Left cardiac atrium (tissue), 4 donors: ENCODE measurements around the gene ANKZF1. TPM values are rescaled to one million over a fixed set of nuclear protein-coding genes. Genes with fewer than 3 reads are reported as not detected.
"Not testable (repeated sequence)": the region's sequence is repeated elsewhere in the genome, so short reads cannot be mapped to it uniquely, and the experiment has no call there.

Experiments used
- ATAC-seq, 2 donors: fragments of 200-7000 bp; cut with Tn5 transposase; one replicate each; pipeline ENCODE4 v1.9.1; 2020; ENCODE audit warnings: mild to moderate bottlenecking in 2 of 2, moderate library complexity in 2 of 2
- DNase-seq: peaks from one replicate; pipeline ENCODE4 v3.0.0-alpha.2; 2020
- intact Hi-C, 2 donors: fragments of 100-400 bp; cut with DNase I; formaldehyde crosslinking; loops; one replicate each; pipeline versions ENCODE4 v1.14.1 to v1.15.1; 2022 to 2023
- total RNA-seq, 2 donors: library from RNA; stranded (reverse); fragmentation: NEBNext Ultra II Directional; extraction: Animal tissue kit (Norgen Biotek cat#: 25700); gene quantifications; one replicate each; pipeline ENCODE4 v1.2.1, GENCODE V29; 2021
- donor health status: DM: no; HTN: yes; CAD: no.
- donor health status: DM: no; HTN: yes; CAD: no; lungs with severe emphysema.
- donor health status: DM: yes; HTN: yes; CAD: no.
- donor health status: Dilated cardiomyopathy.

Gene ANKZF1
- total RNA-seq, 2 donors from 2014 or later: 16.0 to 20.3 TPM

- intact Hi-C loops: loop anchor here in 1 of 2 donors (10.0 kb wide), 1 partner anchor 46 kb away; no protein-coding TSS in a partner anchor
- no peak for DNase-seq
- ATAC-seq: no peak
These were observed 19.2 kb downstream of the ANKZF1 start for GRCh38 chr2:219248845-219249202.

GRCh38 chr2:219249203-219249980 is 19.8 kb downstream of the ANKZF1 start:
- intact Hi-C loops: loop anchor here in 1 of 2 donors (10.0 kb wide), 1 partner anchor 45 kb away; no protein-coding TSS in a partner anchor
- DNase-seq: peak; percentile 64
- peak; percentile 4 to 21 for ATAC-seq

GRCh38 chr2:219250049-219250781 is 20.6 kb downstream of the ANKZF1 start:
- DNase-seq: no peak
- no peak for ATAC-seq
- intact Hi-C loops: no loop called here

- no peak for DNase-seq
- intact Hi-C loops: no loop called here
- ATAC-seq: no peak
These were observed 22.1 kb downstream of the ANKZF1 start for GRCh38 chr2:219251656-219252055.

GRCh38 chr2:219252084-219252483 is 22.5 kb downstream of the ANKZF1 start:
- ATAC-seq (no peak), DNase-seq (no peak)
- intact Hi-C loops: no loop called here

GRCh38 chr2:219252570-219252899 is 22.9 kb downstream of the ANKZF1 start:
- no peak for ATAC-seq
- no peak for DNase-seq

GRCh38 chr2:219252900-219253752 is 23.5 kb downstream of the ANKZF1 start, which contains the start of gene TUBA4B:
Gene TUBA4B (plus strand): TSS chr2:219253243. CDS start chr2:219253408, 165 bp downstream.
- peak; percentile 26 to 35 for ATAC-seq
- intact Hi-C loops: no loop called here
- DNase-seq: no peak

More at GRCh38 chr2:219252570-219252899, 22.9 kb downstream of the ANKZF1 start:
- intact Hi-C loops: no loop called here

GRCh38 chr2:219253753-219254589 is 24.4 kb downstream of the ANKZF1 start, which contains the start of gene TUBA4A:
Gene TUBA4A (minus strand): TSS chr2:219253918. CDS start chr2:219253858, 60 bp downstream.
- intact Hi-C loops: no loop called here
- DNase-seq (peak; percentile 91), ATAC-seq (peak; percentile 92 to 93)

- intact Hi-C loops: no loop called here
- ATAC-seq: peak in 1 of 2 donors; percentile 7
- no peak for DNase-seq
These were observed 25.1 kb downstream of the ANKZF1 start for GRCh38 chr2:219254590-219255201.

GRCh38 chr2:219258942-219259341 is 29.3 kb downstream of the ANKZF1 start:
- DNase-seq, intact Hi-C loops, ATAC-seq: not testable (repeated sequence)

GRCh38 chr2:219261024-219261855 is 31.6 kb downstream of the ANKZF1 start:
- DNase-seq: no peak
- ATAC-seq: no peak
- intact Hi-C loops: no loop called here

- DNase-seq: no peak
- intact Hi-C loops: no loop called here
These were observed 36.6 kb downstream of the ANKZF1 start for GRCh38 chr2:219266232-219266631.

GRCh38 chr2:219266886-219267285 is 37.3 kb downstream of the ANKZF1 start:
- no peak for ATAC-seq
- intact Hi-C loops: no loop called here
- no peak for DNase-seq

More at GRCh38 chr2:219266232-219266631, 36.6 kb downstream of the ANKZF1 start:
- no peak for ATAC-seq

GRCh38 chr2:219268294-219268693 is 38.7 kb downstream of the ANKZF1 start:
- intact Hi-C loops: no loop called here
- ATAC-seq (no peak), DNase-seq (no peak)

- DNase-seq (no peak), ATAC-seq (peak; percentile 40 to 69)
- intact Hi-C loops: no loop called here
These were observed 39.9 kb downstream of the ANKZF1 start for GRCh38 chr2:219269362-219270054.

GRCh38 chr2:219270055-219270372 is 40.4 kb downstream of the ANKZF1 start:
- DNase-seq: no peak
- no peak for ATAC-seq
- intact Hi-C loops: no loop called here

GRCh38 chr2:219271021-219271420 is 41.4 kb downstream of the ANKZF1 start:
- intact Hi-C loops: no loop called here
- ATAC-seq (no peak), DNase-seq (no peak)
